ENCODE measurements around the gene EDARADD. TPM values are rescaled to one million over a fixed set of nuclear protein-coding genes. Genes with fewer than 3 reads are reported as not detected.

EDARADD gene
- total RNA-seq, 1 donor, result not detected

- TF ChIP-seq CTCF (IDR thresholded peaks at IDR 0.05; ENCODE audit: insufficient read depth, low read length), result no peak
- DNase-seq (ENCODE audit: low read depth), result no peak
- no peak overlapping the region for H3K4me3 ChIP-seq (ENCODE audit: low read depth, low read length)
Observed at GRCh38 chr1:236425031-236425663, 31.1 kb downstream of the EDARADD start.

- TF ChIP-seq CTCF (IDR thresholded peaks at IDR 0.05; ENCODE audit: insufficient read depth, low read length), result no peak
- H3K4me3 ChIP-seq (ENCODE audit: low read depth, low read length), result no peak overlapping the region
- no peak for DNase-seq (ENCODE audit: low read depth)
Observed at GRCh38 chr1:236426215-236426614, 32.1 kb downstream of the EDARADD start.

GRCh38 chr1:236429715-236430274 is 35.7 kb downstream of the EDARADD start:
- no peak overlapping the region for H3K4me3 ChIP-seq (ENCODE audit: low read depth, low read length)
- no peak for DNase-seq (ENCODE audit: low read depth)
- no peak for TF ChIP-seq CTCF (IDR thresholded peaks at IDR 0.05; ENCODE audit: insufficient read depth, low read length)

- no peak overlapping the region for H3K4me3 ChIP-seq (ENCODE audit: low read depth, low read length)
- DNase-seq (ENCODE audit: low read depth), result no peak
- no peak for TF ChIP-seq CTCF (IDR thresholded peaks at IDR 0.05; ENCODE audit: insufficient read depth, low read length)
Observed at GRCh38 chr1:236433819-236434315, 39.8 kb downstream of the EDARADD start.

GRCh38 chr1:236438614-236439013 is 44.5 kb downstream of the EDARADD start:
- DNase-seq (ENCODE audit: low read depth), result no peak
- no peak overlapping the region for H3K4me3 ChIP-seq (ENCODE audit: low read depth, low read length)
- no peak for TF ChIP-seq CTCF (IDR thresholded peaks at IDR 0.05; ENCODE audit: insufficient read depth, low read length)

- no peak for DNase-seq (ENCODE audit: low read depth)
- H3K4me3 ChIP-seq (ENCODE audit: low read depth, low read length), result no peak overlapping the region
- no peak for TF ChIP-seq CTCF (IDR thresholded peaks at IDR 0.05; ENCODE audit: insufficient read depth, low read length)
Observed at GRCh38 chr1:236440373-236440772, 46.3 kb downstream of the EDARADD start.
